ENCODE measurements around the gene SLC22A5. TPM values are rescaled to one million over a fixed set of nuclear protein-coding genes. Genes with fewer than 3 reads are reported as not detected.
"Not testable (repeated sequence)": the region's sequence is repeated elsewhere in the genome, so short reads cannot be mapped to it uniquely, and the experiment has no call there.

The SLC22A5 gene
- total RNA-seq, 1 donor from 2014 or later: 3.4 TPM

- peak; percentile 39 to 42 for DNase-seq (ENCODE audit: low read depth in 2 of 2)
These were observed 41.9 kb downstream of the SLC22A5 start for GRCh38 chr5:132411304-132412013.

- DNase-seq (ENCODE audit: low read depth in 2 of 2): no peak
These were observed 44.1 kb downstream of the SLC22A5 start for GRCh38 chr5:132413567-132413966.

- peak; percentile 75 for DNase-seq (ENCODE audit: low read depth in 2 of 2)
These were observed 45.3 kb downstream of the SLC22A5 start for GRCh38 chr5:132414634-132415378.

- not testable (repeated sequence) for DNase-seq (ENCODE audit: low read depth in 2 of 2)
These were observed 46.0 kb downstream of the SLC22A5 start for GRCh38 chr5:132415516-132415915.

GRCh38 chr5:132416306-132417009 is 46.9 kb downstream of the SLC22A5 start:
- no peak for DNase-seq (ENCODE audit: low read depth in 2 of 2)

- peak in 1 of 2 donors; percentile 56 for DNase-seq (ENCODE audit: low read depth in 2 of 2)
These were observed 47.5 kb downstream of the SLC22A5 start for GRCh38 chr5:132417010-132417439.

- no peak for DNase-seq (ENCODE audit: low read depth in 2 of 2)
These were observed 48.0 kb downstream of the SLC22A5 start for GRCh38 chr5:132417461-132417860.

GRCh38 chr5:132417889-132418485 is 48.5 kb downstream of the SLC22A5 start:
- DNase-seq (ENCODE audit: low read depth in 2 of 2): no peak

- no peak for DNase-seq (ENCODE audit: low read depth in 2 of 2)
These were observed 49.4 kb downstream of the SLC22A5 start for GRCh38 chr5:132418881-132419280.

GRCh38 chr5:132419502-132420468 is 50.3 kb downstream of the SLC22A5 start:
- DNase-seq (ENCODE audit: low read depth in 2 of 2): peak; percentile 83 to 86

- peak; percentile 45 to 50 for DNase-seq (ENCODE audit: low read depth in 2 of 2)
These were observed 51.3 kb downstream of the SLC22A5 start for GRCh38 chr5:132420706-132421272.

- no peak for DNase-seq (ENCODE audit: low read depth in 2 of 2)
These were observed 52.0 kb downstream of the SLC22A5 start for GRCh38 chr5:132421462-132421861.

- DNase-seq (ENCODE audit: low read depth in 2 of 2): peak; percentile 67 to 79
These were observed 53.4 kb downstream of the SLC22A5 start for GRCh38 chr5:132422720-132423437.

GRCh38 chr5:132423438-132423898 is 54.0 kb downstream of the SLC22A5 start:
- no peak for DNase-seq (ENCODE audit: low read depth in 2 of 2)

- no peak for DNase-seq (ENCODE audit: low read depth in 2 of 2)
These were observed 54.8 kb downstream of the SLC22A5 start for GRCh38 chr5:132424167-132424880.

GRCh38 chr5:132425009-132425937 is 55.8 kb downstream of the SLC22A5 start:
- peak in 1 of 2 donors; percentile 75 for DNase-seq (ENCODE audit: low read depth in 2 of 2)

- no peak for DNase-seq (ENCODE audit: low read depth in 2 of 2)
These were observed 56.5 kb downstream of the SLC22A5 start for GRCh38 chr5:132425975-132426524.
